NCI-H526 (cell line): Measurements from ENCODE around the gene OPCML.

Source experiments
- DNase-seq, 2 experiments: peaks; one replicate each; lab custom pipeline; 2025; lab: John Stamatoyannopoulos, UW

OPCML gene

DNA sequence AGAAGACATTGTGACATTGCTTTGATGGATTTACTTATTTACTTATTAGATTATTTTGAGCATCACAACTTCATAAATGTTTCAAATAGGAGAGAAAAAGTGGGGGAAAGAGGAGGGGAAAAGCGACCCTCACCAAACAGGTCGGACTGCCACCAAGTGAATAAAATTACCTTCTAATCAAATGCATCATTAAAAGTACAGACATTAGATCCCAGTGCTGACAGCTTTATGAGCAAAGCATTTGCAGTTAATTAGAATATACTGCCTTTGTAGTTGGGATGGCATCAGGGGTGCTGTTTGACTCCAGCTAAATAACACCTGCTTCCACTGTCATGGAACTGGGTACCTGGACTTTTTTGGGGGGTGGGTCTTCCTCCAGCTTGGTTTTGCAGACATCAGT is 299.6 kb downstream of the OPCML start:
- peak; percentile 71 to 80 for DNase-seq

- no peak for DNase-seq
These were observed 301.9 kb downstream of the OPCML start for GRCh38 chr11:133230431-133230830.

DNA sequence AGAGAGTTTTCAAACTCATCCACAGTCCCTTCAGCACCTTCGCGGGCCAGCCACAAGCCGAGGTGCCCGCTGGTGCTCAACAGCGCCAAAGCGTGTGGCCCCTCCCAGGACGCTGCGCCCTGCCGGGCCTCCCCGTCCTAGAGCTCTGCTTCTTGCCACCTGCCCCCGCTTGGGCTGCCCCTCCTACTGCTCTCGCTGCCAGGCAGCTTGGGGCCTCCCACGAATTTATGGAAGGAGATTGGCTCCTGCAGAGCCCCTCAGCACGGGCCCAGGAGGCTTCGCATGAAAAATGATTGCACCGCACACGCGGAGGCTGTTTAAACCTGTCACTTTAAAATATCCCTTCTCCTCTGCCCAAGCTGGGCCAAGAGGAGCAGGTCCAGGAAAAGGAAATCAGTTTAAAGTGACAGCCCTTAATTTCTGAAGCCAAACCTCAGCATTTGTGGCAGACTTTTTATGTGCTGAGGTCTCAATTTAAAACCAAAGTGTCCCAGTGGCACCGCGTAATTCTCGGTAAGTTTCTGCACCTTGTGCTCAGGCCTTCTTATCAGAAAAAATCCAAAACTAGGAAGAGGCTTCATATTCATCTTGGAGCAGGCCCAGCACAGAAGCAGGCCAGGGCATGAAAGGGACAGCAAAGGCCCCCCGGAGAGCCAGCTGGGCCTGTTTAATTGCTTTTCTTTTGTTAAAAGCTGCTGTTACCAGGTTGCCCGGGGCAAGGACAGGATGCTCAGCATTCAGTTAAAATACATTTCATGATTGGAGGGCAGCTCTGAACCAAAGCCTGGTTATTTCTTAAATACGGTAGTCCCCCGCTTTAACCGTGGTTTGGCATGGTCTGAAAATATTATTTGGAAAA is 303.6 kb downstream of the OPCML start:
- DNase-seq: peak in 1 of 2 experiments; percentile 56

- no peak for DNase-seq
These were observed 304.6 kb downstream of the OPCML start for GRCh38 chr11:133227632-133228111.

DNA sequence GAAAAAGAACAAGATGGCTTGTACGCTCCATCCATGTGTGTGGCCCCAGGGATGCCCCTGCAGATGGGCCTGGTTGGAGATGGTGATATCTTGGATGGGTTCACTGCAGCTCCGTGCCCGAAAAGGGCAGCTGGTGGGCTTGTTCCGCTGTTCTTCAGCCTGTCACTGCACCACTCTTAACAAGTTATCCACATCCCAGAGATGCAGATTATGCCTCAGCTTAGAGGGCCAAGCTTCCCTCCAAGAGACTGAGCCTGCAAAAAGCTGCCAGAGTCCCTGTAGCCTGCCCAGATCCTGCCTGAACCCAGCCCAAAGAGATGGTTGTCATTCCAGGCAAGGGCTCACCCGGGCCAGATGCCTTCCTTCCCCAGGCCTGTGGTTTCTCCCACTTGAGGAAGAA is 308.0 kb downstream of the OPCML start:
- no peak for DNase-seq

DNA sequence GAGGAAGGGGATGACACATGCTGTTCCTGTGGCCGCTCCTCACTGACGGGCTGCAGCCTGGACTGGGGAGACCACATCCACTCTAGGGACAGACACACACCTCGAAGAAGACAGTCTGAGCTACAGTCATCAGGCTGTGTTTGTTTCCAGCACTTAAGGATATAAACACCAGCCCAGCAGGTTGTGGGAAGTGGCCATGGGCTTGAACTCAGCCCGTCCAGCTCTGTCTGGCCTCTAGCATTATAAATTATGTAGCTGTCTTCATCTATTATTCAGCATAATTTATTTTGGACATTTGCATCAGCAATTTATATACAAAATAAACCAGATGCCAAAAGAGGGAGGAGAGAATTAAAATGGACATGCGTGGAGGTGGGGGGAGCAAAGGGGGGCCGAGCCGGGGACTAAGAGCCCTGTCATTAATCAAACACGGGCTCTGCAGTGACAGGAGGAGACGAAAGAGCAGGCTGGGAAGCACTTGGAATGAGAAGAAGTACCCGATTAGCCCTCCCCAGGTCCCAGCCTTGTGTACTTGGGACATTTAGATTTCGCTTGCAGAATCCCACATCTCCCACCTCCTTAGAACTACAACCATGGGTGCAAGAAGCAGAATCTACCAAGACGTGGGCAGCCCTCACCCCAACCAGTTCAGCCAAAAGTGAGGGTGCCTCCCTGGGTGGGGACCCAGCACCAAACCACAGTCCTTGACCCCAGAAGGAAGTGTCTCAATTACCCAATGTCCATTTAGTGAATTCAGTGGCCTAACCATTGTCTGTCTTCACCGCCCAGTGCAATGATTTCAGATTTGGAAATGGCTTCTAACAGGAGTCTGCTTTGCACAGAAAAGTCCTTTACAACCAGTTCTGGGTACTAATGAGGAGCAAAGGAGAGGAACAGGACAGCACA is 309.6 kb downstream of the OPCML start:
- DNase-seq: peak; percentile 39 to 81

DNA sequence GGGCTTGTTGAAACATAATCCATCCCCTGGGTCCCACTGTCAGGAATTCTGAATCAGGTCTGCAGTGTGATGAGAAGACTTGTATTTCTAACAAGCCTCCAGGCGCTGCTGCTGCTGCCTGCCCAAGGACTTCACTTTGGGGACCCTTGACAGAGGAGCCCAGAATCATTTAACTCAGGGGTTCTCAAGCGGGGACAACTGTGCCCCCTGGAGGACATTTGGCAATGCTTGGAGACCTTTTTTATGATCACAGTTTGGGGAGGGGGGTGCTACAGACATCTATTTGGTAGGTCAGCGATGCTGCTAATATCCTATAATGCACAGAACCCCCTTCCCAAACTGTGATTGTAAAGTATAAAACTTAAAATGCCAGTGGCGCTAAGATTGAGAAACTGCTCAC is 312.8 kb downstream of the OPCML start:
- DNase-seq: peak in 1 of 2 experiments; percentile 41

- no peak for DNase-seq
These were observed 315.5 kb downstream of the OPCML start for GRCh38 chr11:133216813-133217212.

GRCh38 chr11:133215596-133216230 is 316.6 kb downstream of the OPCML start:
- DNase-seq: peak in 1 of 2 experiments; percentile 33

- no peak for DNase-seq
These were observed 317.7 kb downstream of the OPCML start for GRCh38 chr11:133214646-133215045.

DNA sequence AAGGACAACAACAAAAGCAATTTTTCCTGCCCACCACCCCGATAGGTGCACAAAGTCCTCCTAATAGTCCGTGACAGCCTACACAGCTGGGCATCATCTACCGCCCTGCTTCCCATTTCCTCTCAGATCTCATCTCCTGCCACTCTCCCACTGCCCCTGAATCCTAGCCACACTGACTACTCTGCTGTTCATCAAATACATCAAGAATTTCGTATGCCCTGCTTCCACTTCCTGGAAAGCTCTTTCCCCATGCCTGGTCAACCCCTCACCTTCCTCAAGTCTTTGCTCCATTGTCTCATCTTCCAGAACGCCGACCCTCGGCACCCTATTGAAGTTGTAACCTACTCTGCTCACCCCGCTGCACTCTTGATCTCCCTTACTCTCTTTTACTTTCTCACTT is 320.1 kb downstream of the OPCML start:
- no peak for DNase-seq

DNA sequence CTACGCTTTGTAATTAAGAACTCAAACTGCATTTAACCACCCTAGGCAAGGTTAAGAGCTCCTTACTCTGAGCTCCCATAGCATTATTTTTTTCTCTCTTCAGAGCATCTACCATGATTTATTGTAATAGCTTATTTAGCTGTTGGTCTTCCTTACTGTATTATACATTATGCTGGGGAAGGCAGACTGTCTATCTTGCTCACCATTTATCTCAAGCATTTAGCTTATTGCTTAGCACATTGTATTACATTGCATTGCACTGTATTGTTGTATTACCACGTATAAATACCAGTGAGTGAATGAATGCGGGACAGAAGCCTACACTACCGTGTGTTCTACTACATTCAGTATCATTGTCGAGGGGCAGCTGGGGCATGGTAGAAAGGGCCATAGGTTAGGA is 324.3 kb downstream of the OPCML start:
- DNase-seq: no peak

DNA sequence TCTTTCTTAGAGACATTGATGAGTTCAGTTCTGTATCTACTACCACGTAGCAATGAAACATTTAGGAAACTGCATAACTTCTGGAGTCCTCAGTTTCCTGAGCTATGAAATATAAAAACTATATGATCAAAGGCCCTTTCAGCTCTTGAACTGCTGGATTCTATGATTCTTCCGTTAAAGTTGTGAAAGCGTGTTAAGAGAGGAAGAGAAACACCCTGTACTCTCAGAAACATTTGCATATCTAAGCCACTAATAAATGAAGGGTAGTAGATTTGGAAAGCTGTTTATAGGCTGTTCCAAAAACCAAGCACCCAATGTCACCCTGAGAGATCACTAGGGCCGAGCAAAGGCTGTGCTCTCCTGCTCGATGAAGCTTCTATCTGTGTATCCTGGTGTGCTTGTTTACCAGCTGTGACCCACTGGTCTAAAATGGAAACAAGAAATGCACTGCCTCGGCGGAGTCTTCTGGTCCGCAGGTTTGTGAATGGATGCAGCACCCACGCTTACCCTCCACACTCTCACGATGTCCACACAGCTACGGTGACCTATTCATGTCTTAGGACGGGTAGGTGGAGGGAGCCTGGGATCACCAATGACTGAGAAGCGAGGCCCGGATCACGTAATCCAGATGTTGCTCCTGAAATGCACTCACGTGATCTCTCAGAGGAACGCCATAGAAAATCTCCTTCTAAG is 325.8 kb downstream of the OPCML start:
- DNase-seq: no peak

DNA sequence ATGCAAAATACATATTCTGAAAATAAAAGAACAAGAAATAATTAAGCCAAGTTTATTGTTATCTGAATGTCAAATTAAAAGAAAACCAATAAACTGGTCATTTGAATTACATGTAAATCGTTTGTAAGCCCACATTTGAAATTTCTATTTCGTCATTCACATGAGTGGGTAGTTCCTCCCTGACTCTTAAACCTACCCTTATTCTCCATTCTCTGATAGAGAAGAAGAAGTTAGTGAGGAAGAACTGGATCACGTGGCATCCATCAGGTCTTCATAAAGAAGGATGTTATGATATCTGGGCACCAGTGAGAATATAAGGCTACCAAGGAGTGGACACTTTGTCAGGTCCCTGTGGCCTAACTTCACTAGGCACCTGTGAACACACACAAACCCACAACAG is 328.1 kb downstream of the OPCML start:
- DNase-seq: peak in 1 of 2 experiments; percentile 20

GRCh38 chr11:133202816-133203215 is 329.5 kb downstream of the OPCML start:
- no peak for DNase-seq

DNA sequence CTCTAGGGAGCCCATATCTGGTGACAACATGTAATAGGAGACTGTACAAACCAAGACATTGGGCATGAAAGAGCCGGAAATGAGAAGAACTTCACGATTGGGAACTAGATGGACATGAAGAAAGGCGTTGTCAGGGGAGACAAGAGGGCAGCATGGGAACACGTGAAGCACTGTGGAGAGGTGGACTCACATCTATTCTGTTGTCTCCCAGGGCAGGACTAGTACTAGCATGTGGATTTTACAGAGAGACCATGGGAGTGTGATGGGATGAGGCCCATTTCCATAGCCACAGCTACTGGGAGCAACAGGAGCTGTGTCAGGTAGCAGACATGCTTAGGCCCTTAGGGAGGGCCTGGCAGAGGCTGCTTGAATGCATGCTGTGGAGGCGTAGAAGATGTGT is 333.9 kb downstream of the OPCML start:
- no peak for DNase-seq

GRCh38 chr11:133197425-133197824 is 334.9 kb downstream of the OPCML start:
- no peak for DNase-seq

GRCh38 chr11:133191931-133192330 is 340.4 kb downstream of the OPCML start:
- no peak for DNase-seq

DNA sequence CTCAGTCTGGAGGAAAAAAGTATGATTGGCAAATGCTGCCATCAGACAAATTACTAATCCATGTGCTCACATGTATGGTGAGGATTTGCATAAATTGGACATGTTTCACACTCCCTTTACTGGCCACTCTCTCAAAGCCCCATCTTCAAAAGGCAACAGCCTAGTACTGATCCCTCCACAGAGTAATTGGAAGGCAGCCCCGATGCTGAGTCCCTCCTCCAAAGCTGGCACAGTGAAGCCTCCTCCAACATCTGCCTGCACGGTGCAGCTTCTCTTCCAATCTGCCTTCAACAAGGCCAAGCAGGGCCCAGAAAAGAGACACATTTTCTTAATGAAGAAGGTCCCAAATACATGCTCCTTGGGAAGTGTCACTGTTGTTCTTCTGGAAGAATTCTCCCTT is 350.6 kb downstream of the OPCML start:
- no peak for DNase-seq

DNA sequence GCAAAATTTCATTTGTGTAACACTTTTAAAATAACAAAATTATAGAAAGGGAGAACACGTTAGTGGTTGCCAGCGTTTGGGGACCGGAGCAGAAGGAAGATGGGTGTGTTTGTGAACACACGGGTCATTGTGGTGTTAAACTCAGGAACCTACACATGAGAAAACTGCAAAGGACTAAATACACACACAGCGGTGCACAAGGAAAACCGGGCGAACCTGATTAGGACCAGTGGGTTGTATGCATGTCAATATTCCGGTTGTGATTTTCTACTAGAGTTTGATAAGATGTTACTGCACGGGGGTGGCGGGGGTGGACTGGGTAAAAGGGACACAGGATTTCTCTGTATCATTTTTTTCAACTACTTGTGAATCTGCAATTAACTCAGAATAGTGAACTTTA is 351.2 kb downstream of the OPCML start:
- no peak for DNase-seq

DNA sequence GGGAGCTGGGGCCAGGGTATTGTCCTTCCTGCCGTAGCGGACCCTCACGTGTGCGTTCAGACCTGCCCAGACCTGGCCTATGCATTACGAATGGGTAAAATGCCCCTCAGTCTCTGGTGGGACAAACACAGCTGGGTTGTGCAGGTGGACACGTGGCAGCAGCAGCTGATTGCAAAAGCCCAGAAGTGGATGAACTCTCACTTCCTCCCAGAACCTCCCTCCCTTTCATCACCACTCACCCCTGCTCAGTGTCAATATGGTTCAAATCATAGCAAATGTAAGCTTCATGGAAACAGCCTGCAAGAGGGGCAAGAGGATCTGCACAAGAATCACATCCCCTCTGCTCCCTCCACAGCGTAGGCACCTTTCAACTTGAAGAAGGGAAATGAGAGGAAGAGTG is 352.1 kb downstream of the OPCML start:
- DNase-seq: no peak

DNA sequence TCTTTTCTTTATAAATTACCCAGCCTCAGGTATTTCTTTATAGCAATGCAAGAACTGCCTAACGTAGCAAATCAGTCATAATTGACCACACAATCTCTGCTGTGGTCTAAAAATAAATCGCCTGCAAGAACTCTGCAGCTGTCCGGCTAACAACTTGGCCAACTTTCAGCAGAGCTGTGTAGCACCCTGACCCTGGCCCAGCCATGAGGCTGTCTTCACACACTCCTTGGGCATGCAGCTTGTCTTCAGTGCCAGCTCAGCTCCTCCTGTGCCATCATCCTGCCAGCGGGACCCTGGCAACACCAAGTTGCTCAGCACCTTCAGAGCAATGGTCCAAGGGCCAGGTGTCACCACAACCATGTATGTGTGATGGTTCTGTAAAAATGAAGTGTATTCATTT is 355.6 kb downstream of the OPCML start:
- DNase-seq: no peak
